ENCODE measurements around the gene SIRT6. TPM values are rescaled to one million over a fixed set of nuclear protein-coding genes. Genes with fewer than 3 reads are reported as not detected.
"Not testable (repeated sequence)": the region's sequence is repeated elsewhere in the genome, so short reads cannot be mapped to it uniquely, and the experiment has no call there.

The SIRT6 gene
- total RNA-seq, 3 donors from 2014 or later, result 60.9 to 138 (median 118) TPM

DNA sequence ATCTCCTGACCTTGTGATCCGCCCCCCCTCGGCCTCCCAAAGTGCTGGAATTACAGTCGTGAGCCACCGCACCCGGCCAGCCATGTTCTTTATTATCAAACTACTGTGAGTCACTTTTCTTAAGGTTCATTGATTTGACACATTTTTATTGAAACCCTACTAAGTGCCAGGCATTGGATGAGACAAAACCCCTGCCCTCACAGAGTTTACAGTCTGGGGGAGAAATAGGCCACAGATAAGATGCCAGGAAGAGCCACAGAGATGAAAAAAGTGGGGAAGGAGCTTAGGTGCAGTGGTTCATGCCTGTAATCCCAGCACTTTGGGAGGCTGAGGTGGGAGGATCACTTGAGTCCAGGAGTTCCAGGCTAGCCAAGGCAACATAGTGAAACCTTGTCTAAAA, 43.9 kb downstream of the SIRT6 start:
- intact Hi-C loops (cut with DNase I, micrococcal nuclease), result no loop called here
- peaks cover 17% of the 10 kb centered on the region for H3K4me1 ChIP-seq (ENCODE audit: low read depth)
- no peak overlapping the region for H3K4me3 ChIP-seq
- no peak for ATAC-seq
- TF ChIP-seq, protein P1, sequence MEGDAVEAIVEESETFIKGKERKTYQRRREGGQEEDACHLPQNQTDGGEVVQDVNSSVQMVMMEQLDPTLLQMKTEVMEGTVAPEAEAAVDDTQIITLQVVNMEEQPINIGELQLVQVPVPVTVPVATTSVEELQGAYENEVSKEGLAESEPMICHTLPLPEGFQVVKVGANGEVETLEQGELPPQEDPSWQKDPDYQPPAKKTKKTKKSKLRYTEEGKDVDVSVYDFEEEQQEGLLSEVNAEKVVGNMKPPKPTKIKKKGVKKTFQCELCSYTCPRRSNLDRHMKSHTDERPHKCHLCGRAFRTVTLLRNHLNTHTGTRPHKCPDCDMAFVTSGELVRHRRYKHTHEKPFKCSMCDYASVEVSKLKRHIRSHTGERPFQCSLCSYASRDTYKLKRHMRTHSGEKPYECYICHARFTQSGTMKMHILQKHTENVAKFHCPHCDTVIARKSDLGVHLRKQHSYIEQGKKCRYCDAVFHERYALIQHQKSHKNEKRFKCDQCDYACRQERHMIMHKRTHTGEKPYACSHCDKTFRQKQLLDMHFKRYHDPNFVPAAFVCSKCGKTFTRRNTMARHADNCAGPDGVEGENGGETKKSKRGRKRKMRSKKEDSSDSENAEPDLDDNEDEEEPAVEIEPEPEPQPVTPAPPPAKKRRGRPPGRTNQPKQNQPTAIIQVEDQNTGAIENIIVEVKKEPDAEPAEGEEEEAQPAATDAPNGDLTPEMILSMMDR (IDR thresholded peaks at IDR 0.05), result no peak
- peak in 1 of 3 donors; percentile 41 for DNase-seq
- no peaks in the 10 kb centered on the region for H3K9me3 ChIP-seq
- H3K36me3 ChIP-seq (ENCODE audit: low read depth), result no peaks in the 10 kb centered on the region

DNA sequence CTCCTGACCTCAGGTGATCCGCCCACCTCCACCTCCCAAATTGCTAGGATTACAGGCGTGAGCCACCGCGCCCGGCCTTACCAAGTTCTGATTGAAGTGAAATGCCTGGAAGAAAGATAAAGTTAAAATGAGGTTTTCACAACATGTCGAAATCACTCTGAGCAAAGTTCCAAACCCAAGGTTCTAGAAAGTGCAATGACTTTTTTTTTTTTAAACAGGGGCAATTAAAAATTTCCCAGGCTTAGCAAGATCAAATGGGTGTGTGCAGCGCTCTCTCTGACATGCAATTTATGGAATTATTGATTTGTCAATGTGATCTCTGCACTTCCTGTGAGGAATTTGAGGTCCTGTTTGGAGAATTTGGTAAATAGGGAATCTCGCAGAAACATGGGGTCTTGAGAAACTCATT, 45.7 kb downstream of the SIRT6 start:
- Histone ChIP-seq H3K9me3 (no peaks in the 10 kb centered on the region), H3K4me1 (ENCODE audit: low read depth) (peaks cover 21% of the 10 kb centered on the region), H3K36me3 (ENCODE audit: low read depth) (no peaks in the 10 kb centered on the region), H3K4me3 (no peak overlapping the region)
- TF ChIP-seq, protein P1 (IDR thresholded peaks at IDR 0.05), result no peak
- ATAC-seq (peak; percentile 61), DNase-seq (peak in 1 of 3 donors; percentile 67)
- intact Hi-C loops (cut with DNase I, micrococcal nuclease), result no loop called here

DNA sequence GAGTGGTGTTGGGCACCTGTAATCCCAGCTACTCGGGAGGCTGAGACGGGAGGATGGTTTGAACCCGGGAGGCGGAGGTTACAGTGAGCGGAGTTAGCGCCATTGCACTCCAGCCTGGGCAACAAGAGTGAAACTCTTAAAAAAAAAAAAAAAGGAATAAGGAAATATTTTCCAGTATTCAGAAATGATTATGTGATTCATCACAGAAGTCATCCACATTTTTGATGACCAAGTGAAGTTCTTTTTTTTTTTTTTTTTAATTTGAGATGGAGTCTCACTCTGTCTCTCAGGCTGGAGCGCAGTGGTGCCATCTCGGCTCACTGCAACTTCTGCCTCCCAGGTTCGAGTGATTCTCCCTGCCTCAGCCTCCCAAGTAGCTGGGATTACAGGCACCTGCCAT, 47.0 kb downstream of the SIRT6 start:
- intact Hi-C loops (cut with DNase I, micrococcal nuclease); H3K36me3 ChIP-seq (ENCODE audit: low read depth); ATAC-seq; DNase-seq; H3K9me3 ChIP-seq; H3K4me3 ChIP-seq: not testable (repeated sequence)
- H3K4me1 ChIP-seq (ENCODE audit: low read depth), result peaks cover 30% of the 10 kb centered on the region

DNA sequence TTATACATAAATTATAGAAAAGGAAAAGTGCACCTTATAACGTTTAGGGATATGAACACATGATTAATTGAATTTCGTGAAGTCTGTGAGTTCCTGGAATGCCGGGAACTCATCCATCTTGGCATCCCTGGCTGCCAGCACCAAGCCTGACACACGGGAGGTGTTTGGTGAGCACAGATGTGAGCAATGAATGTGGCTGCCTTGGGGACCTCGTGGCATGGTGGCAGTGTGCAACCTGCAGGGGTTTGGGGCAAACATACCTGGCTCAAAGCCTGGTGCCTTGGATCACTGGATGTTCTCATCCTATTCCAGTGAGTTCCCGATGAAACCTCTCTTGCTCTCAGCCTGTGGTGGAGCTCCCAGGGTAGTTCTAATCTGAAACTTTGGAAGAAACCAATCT, 48.0 kb downstream of the SIRT6 start:
- Histone ChIP-seq H3K4me1 (ENCODE audit: low read depth) (peaks cover 38% of the 10 kb centered on the region), H3K9me3 (no peaks in the 10 kb centered on the region), H3K36me3 (ENCODE audit: low read depth) (no peaks in the 10 kb centered on the region), H3K4me3 (no peak overlapping the region)
- DNase-seq (no peak), ATAC-seq (no peak)
- intact Hi-C loops (cut with DNase I, micrococcal nuclease), result no loop called here
- TF ChIP-seq, protein P1 (IDR thresholded peaks at IDR 0.05), result no peak

DNA sequence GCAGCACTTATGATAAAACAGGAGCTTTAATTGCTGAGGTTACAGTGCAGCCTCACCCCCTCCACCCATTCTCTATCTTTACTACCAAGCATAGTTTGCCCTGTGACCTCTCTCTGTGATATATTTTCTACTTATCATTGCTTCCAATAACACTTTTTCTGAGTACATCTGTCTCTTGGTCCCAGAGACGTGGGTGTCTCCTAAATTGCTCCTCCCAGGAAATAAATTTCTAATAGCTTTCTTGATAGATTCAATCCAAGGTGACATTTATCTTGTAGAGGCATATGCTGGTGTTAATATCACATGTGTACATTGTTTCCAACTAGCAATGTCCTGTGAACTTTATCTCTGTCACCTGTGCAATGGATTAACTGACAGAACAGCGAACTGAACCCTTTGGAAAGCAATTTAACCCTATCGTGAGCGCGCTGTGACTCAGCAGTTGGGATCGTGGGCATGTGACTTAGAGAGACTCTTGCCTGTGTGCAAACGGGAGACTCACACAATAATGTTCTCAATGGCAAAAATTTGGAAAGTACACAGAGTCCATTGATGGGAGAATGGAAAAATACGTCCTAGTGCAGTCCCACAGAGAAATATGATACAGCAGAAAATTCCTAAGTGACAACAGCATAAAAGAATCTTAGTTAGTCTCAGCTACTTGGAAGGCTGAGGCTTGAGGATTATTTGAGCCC, 51.5 kb downstream of the SIRT6 start:
- no peaks in the 10 kb centered on the region for H3K36me3 ChIP-seq (ENCODE audit: low read depth)
- intact Hi-C loops (cut with DNase I, micrococcal nuclease), result no loop called here
- H3K4me1 ChIP-seq (ENCODE audit: low read depth), result peaks cover 40% of the 10 kb centered on the region
- DNase-seq (no peak), ATAC-seq (peak; percentile 85)
- H3K9me3 ChIP-seq, result no peaks in the 10 kb centered on the region
- no peak overlapping the region for H3K4me3 ChIP-seq
- TF ChIP-seq, protein P1 (IDR thresholded peaks at IDR 0.05), result no peak

DNA sequence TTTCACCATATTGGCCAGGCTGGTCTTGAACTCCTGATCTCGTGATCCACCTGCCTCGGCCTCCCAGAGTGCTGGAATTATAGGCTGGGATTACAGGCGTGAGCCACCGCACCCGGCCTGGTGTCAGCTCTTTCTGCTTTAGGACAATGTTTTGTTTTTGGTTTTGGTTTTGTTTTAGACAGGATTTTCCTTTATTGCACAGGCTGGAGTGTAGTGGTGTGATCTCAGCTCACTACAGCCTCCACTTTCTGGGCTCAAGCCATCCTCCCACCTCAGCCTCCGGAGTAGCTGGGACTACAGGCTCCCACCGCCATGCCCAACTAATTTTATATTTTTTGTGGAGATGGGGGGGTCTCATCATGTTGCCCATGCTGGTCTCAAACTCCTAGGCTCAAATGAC, 53.3 kb downstream of the SIRT6 start:
- H3K4me3 ChIP-seq; H3K36me3 ChIP-seq (ENCODE audit: low read depth); DNase-seq; H3K9me3 ChIP-seq; intact Hi-C loops (cut with DNase I, micrococcal nuclease): not testable (repeated sequence)
- ATAC-seq, result peak; percentile 35
- peaks cover 40% of the 10 kb centered on the region for H3K4me1 ChIP-seq (ENCODE audit: low read depth)

DNA sequence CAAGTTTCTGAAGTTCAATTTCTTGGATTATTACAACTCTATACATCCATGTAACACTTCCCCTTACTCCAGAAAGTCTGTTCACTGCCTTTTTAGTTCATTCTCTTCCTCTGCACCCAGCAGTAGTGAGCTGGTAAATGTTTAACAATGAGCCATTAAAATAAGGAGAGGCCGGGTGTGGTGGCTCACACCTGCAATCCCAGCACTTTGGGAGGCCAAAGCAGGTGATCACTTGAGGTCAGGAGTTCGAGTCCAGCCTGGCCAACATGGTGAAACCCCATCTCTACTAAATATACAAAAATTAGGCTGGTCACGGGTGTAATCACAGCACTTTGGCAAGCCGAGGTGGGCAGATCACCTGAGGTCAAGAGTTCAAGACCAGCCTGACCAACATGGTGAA, 55.0 kb downstream of the SIRT6 start:
- intact Hi-C loops (cut with DNase I, micrococcal nuclease), result not testable (repeated sequence)

More for the DNA sequence above, 55.0 kb downstream of the SIRT6 start:
- DNase-seq (peak in 1 of 3 donors; percentile 61), ATAC-seq (peak; percentile 16)
- not testable (repeated sequence) for H3K36me3 ChIP-seq (ENCODE audit: low read depth); H3K9me3 ChIP-seq; H3K4me3 ChIP-seq
- peaks cover 47% of the 10 kb centered on the region for H3K4me1 ChIP-seq (ENCODE audit: low read depth)

Data from mucosa of descending colon (tissue), 3 donors.